GM18505 (cell line): ENCODE results near the gene COG5.
"Not testable (repeated sequence)": the region's sequence is repeated elsewhere in the genome, so short reads cannot be mapped to it uniquely, and the experiment has no call there.

Experiments used
- ATAC-seq: cut with Tn5 transposase; IDR thresholded peaks from one replicate; pipeline ENCODE4 v1.9.1; 2021; ENCODE audit not compliant: unreplicated experiment
- POLR2A ChIP-seq: IDR thresholded peaks from 4 replicates; pipeline ENCODE4 v1.6.1; 2011; ENCODE audit warnings: borderline replicate concordance; ENCODE audit not compliant: insufficient read depth, insufficient read length; ENCODE audit errors: extremely low read depth

Gene COG5

GRCh38 chr7:107248551-107249316 is 315.0 kb downstream of the COG5 start:
- no peak for ATAC-seq

GRCh38 chr7:107246836-107247235 is 316.9 kb downstream of the COG5 start:
- ATAC-seq: not testable (repeated sequence)

More at GRCh38 chr7:107248551-107249316, 315.0 kb downstream of the COG5 start:
- no peak for TF ChIP-seq POLR2A

GRCh38 chr7:107244613-107245012 is 319.1 kb downstream of the COG5 start:
- no peak for ATAC-seq
- TF ChIP-seq POLR2A: no peak

GRCh38 chr7:107242267-107242666 is 321.5 kb downstream of the COG5 start:
- TF ChIP-seq POLR2A: no peak
- ATAC-seq: no peak

- no peak for ATAC-seq
- no peak for TF ChIP-seq POLR2A
These were observed 326.3 kb downstream of the COG5 start for GRCh38 chr7:107237451-107237850.

GRCh38 chr7:107236862-107237261 is 326.9 kb downstream of the COG5 start:
- no peak for TF ChIP-seq POLR2A
- no peak for ATAC-seq

- no peak for TF ChIP-seq POLR2A
- ATAC-seq: no peak
These were observed 329.3 kb downstream of the COG5 start for GRCh38 chr7:107234436-107234835.

- ATAC-seq: no peak
- no peak for TF ChIP-seq POLR2A
These were observed 329.7 kb downstream of the COG5 start for GRCh38 chr7:107233981-107234380.

- ATAC-seq: no peak
- TF ChIP-seq POLR2A: no peak
These were observed 330.5 kb downstream of the COG5 start for GRCh38 chr7:107233174-107233573.

- no peak for TF ChIP-seq POLR2A
- ATAC-seq: no peak
These were observed 331.1 kb downstream of the COG5 start for GRCh38 chr7:107232568-107233090.

GRCh38 chr7:107230334-107230733 is 333.4 kb downstream of the COG5 start:
- TF ChIP-seq POLR2A: no peak
- no peak for ATAC-seq

- no peak for TF ChIP-seq POLR2A
- no peak for ATAC-seq
These were observed 335.4 kb downstream of the COG5 start for GRCh38 chr7:107228291-107228690.

GRCh38 chr7:107224374-107225223 is 339.1 kb downstream of the COG5 start:
- TF ChIP-seq POLR2A: no peak
- ATAC-seq: no peak

- ATAC-seq: not testable (repeated sequence)
These were observed 342.9 kb downstream of the COG5 start for GRCh38 chr7:107220806-107221205.
